Measurements from ENCODE around the gene RGS13.

The RGS13 gene

DNA sequence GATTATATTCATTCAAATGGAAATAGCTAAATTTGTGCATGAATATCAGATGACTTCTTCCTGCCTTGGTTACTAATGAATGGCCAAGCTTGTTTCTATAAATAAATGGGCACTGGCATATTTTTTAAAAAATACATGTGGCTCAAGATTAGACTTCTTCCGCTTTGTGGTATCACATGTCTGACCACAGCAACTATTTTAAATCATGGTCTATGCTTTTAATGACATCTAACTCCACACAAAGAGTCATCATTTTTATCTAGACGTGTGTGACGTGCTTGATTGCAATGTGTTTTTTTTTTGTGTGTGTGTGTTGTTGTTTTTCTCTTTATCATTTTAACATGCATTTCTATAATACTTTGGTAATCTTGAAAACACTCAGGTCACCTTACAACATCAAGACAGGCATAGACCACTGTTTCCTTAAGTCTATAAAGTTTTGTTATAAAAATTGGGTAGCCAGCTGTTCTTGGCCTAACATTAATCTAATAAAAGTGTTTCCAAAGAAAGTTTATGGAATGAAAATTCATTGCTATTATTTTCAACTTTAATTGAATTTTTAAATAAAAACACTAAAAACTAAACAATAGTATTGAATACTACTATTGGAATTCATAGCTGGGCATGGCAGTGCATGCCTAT is 30.8 kb upstream of the RGS13 start:
- TF ChIP-seq, protein P1, sequence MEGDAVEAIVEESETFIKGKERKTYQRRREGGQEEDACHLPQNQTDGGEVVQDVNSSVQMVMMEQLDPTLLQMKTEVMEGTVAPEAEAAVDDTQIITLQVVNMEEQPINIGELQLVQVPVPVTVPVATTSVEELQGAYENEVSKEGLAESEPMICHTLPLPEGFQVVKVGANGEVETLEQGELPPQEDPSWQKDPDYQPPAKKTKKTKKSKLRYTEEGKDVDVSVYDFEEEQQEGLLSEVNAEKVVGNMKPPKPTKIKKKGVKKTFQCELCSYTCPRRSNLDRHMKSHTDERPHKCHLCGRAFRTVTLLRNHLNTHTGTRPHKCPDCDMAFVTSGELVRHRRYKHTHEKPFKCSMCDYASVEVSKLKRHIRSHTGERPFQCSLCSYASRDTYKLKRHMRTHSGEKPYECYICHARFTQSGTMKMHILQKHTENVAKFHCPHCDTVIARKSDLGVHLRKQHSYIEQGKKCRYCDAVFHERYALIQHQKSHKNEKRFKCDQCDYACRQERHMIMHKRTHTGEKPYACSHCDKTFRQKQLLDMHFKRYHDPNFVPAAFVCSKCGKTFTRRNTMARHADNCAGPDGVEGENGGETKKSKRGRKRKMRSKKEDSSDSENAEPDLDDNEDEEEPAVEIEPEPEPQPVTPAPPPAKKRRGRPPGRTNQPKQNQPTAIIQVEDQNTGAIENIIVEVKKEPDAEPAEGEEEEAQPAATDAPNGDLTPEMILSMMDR (IDR thresholded peaks at IDR 0.05; ENCODE audit: insufficient read depth, low read depth, low read length, missing control alignments), result no peak
- no peak for DNase-seq (ENCODE audit: low read depth)
- no peak overlapping the region for H3K4me3 ChIP-seq (ENCODE audit: low read length)

DNA sequence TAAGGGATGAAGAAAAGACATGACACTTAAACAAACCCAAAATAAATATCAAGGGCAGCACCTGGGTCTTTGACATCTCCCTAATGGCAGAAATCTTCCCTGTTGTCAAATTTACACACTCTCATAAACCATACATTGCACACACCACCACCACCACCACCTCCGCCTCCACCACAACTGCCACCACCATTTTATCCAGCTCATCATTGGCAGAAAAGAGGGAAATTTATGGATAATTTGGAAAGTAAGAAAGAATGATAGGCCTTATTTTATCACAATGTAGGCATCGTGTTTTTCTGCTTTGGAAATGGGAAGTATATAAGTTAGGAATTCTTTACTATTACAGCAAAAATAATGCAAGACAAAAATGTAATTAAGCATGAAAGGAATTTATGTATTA is 27.3 kb upstream of the RGS13 start:
- TF ChIP-seq, protein P1 (IDR thresholded peaks at IDR 0.05; ENCODE audit: insufficient read depth, low read depth, low read length, missing control alignments), result no peak
- no peak overlapping the region for H3K4me3 ChIP-seq (ENCODE audit: low read length)
- no peak for DNase-seq (ENCODE audit: low read depth)

DNA sequence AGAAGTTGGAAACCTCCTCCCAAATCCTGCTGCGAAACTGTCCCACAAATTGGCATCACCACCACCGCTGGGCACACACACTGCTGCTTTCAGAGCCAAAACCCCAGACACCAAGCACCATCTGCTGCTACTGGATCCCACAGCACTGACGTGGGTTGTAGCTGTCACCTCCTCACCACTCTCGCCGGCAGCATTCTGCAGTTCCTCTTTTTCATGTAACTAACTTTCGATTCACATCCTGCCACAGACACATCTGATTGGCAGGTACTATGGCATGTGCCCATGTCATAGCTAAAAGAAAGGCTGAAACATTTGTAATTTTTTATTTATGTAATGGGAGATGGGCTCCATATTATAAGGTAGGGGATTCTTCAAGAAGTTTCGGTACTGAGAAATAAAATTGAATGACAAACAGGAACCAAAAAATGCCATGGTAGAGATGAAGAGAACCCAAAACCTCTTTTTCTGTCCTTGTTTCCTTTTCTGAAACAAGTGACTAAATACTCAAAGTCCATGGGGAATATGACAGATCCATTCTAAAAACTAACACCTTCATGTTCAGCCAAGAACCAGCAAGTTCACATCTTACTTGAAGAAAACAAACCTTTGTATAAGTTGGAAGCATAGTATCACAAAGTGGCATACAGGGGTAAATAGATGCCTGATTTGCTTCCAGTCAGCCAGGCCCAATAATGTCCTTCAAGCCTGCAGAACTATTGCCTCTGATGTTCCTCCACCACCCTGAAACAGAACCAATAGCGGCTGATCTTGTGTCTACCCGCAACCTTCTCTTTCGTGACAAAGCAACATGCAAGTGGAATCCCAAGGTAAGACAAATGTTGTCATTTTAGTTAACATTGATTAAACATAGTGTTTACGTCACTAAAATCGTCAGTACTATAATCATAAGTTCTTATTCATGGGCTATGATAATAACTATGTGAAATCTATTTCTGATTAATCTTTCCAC is 26.6 kb upstream of the RGS13 start:
- DNase-seq (ENCODE audit: low read depth), result no peak
- no peak overlapping the region for H3K4me3 ChIP-seq (ENCODE audit: low read length)
- TF ChIP-seq, protein P1 (IDR thresholded peaks at IDR 0.05; ENCODE audit: insufficient read depth, low read depth, low read length, missing control alignments), result no peak

DNA sequence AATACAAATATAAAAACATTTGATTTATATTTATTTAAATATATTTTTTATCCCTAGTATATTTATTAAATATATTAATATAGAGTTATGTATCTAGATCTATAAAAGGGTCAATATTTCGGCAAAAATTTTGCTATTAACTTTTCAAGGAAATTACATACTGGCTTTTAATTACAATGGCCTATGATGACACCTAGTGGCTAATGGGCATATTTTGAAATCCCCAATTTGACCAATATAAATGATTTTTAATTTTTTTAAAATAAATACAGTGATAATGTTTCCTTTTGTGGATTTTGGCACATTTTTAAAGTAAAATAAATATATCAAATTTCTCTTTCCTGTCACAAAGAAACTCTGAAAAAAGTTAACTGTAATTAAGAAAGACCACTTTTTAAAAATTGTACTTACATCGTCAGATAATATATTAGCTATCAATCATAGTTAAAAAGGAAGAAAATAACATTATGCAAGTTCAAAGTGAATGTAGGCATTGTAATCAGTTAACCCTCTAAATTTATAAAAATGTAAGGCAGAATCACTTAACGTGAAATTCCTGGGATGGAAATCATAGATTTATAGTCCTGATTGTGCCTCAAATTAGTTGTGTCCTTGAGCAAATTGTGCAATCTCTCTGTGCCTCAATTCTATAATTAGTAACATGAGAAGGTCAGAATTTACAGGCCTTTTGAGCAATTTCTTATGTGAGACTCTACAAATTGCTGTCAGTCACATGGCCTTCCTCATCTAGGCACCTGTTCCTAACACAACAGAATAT is 25.6 kb upstream of the RGS13 start:
- no peak overlapping the region for H3K4me3 ChIP-seq (ENCODE audit: low read length)
- TF ChIP-seq, protein P1 (IDR thresholded peaks at IDR 0.05; ENCODE audit: insufficient read depth, low read depth, low read length, missing control alignments), result peak; percentile 52
- peak; percentile 40 for DNase-seq (ENCODE audit: low read depth)

DNA sequence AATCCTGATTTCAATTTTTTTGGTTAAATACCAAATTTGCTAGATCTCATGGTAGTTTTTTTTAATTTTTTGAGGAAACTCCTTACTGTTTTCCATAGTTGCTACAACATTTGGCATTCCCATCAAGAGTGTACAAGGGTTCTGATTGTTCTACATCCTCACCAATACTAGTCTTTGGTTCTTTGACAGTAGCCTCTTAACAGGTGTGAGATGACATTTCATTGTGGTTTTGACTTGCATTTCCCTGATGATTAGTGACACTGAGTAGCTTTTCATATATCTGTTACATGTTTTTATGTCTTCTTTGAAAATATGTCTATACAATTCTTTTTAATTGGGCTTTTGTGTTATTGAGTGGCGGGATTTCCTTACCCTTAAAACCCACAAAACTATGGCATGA is 20.9 kb upstream of the RGS13 start:
- TF ChIP-seq, protein P1 (IDR thresholded peaks at IDR 0.05; ENCODE audit: insufficient read depth, low read depth, low read length, missing control alignments), result no peak
- DNase-seq (ENCODE audit: low read depth), result no peak
- H3K4me3 ChIP-seq (ENCODE audit: low read length), result no peak overlapping the region

DNA sequence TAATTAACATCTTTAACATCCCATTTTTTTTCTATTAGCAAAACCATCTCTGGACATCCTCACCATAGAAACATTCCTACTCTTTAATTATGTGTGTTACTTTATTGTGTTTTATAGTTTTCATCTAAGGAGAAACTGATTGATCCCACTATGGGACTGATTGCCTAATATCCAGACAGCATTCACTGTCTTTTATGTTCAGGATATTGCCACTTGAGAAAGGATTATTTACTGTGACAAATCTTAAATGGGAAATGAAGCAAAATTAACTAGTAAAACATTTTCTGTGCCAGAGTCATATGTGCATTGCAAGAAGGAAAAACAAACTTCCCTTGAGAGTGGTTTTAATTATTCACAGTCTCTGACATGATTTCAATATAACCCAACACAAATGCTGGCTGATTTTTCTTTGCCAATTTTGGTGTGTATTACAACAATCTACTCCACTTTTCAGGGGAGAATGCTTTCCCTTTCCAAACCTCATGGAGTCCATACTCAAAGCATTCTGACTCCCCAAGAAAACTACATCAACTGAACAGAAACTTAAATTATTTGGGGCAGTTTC is 15.8 kb upstream of the RGS13 start:
- H3K4me3 ChIP-seq (ENCODE audit: low read length), result no peak overlapping the region
- TF ChIP-seq, protein P1 (IDR thresholded peaks at IDR 0.05; ENCODE audit: insufficient read depth, low read depth, low read length, missing control alignments), result no peak

More for the DNA sequence above, 15.8 kb upstream of the RGS13 start:
- DNase-seq (ENCODE audit: low read depth), result no peak

Measured in epithelial cell of esophagus (primary cell).